LNCaP clone FGC (cell line): Measurements from ENCODE around the gene NEK7.

Experiments used
- DNase-seq: peaks from one replicate; pipeline ENCODE4 v3.0.0-alpha.2; 2011; ENCODE audit warnings: low read depth
- H3K4me3 ChIP-seq: 2 replicates; pipeline ENCODE4 v1.5.1; 2011; ENCODE audit warnings: mild to moderate bottlenecking, low read depth, low read length, control low read depth
- CTCF ChIP-seq: IDR thresholded peaks from 2 replicates; pipeline ENCODE4 v1.5.1; 2012; ENCODE audit warnings: mild to moderate bottlenecking; ENCODE audit not compliant: control insufficient read depth, insufficient read depth; ENCODE audit errors: extremely low read depth

Gene NEK7

GRCh38 chr1:198177546-198177945 is 20.7 kb downstream of the NEK7 start:
- no peak overlapping the region for H3K4me3 ChIP-seq
- DNase-seq, result no peak
- no peak for TF ChIP-seq CTCF

DNA sequence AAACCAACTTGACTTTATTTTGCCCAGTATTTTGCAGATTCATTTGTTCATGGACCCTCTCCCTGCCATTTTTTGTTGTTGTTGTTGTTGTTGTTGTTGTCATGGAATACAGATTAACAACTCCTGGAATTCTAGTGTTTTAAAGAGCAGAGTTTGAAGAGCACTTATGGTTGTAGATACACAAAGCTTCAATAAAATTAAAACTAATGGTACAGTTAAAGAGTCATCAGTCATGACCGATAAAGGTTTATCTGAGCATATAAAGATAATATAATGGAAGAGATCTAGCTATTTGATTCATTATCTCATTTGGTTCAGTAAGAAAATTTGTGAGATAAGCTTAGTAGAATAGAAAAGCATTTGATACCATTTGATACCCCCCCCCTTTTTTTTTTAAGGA is 21.8 kb downstream of the NEK7 start:
- no peak for TF ChIP-seq CTCF
- H3K4me3 ChIP-seq, result no peak overlapping the region
- DNase-seq, result no peak

DNA sequence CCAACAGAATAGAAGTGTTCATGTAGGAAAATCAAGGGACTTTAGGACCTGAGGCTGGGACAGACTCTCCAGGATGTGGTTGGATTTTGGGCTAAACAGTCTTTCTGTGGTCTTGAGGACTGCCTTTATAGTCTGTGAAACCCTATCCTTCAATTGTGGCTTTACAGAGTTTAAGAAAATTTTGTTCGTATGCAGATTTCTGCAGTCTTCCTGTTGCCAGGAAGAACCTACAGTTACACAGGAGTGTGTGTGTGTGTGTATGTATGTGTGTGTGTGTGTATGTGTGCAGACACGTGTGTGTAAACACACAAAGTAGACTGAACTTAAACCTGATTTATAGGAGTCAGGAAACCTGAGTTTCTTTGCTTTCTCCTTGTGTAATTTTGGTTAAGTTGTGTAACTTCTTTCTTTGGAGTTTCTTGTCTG is 22.8 kb downstream of the NEK7 start:
- H3K4me3 ChIP-seq, result no peak overlapping the region
- DNase-seq, result no peak
- TF ChIP-seq CTCF, result no peak

DNA sequence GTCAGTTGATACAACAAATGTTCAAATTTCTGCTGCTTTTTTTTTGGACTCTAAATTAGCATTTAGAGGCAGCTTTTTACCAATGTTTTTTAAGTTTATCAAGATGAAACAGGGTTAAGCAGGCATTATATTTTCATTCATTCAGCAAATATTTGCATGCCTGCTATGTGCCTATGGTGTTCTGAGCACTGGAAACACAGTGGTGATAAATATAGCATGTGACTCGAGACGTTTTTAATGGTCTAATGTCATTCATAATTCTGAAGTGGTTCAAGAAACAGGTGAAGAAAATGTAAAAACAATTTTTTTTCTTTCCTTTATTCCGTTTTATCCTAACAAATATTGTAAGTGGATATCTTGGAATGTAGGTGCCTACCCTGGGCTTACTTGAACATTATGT is 26.8 kb downstream of the NEK7 start:
- no peak for DNase-seq
- H3K4me3 ChIP-seq, result no peak overlapping the region
- TF ChIP-seq CTCF, result no peak

DNA sequence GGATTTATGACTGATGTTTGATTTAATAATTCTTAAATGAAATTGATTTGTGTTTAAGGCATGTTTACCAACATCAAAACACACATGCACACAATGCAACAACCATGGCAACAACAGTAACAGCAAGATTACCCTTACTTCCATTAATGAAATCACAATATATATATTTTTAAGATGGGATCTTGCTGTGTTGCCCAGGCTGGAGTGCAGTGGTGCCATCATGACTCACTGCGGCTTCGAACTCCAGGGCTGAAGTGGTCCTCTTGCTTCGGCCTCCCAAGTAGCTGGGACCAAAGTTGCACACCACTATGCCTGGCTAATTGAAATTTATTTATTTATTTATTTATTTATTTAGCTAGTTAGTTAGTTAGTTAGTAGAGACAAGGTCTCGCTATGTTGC is 27.7 kb downstream of the NEK7 start:
- no peak overlapping the region for H3K4me3 ChIP-seq
- DNase-seq, result no peak
- TF ChIP-seq CTCF, result no peak

GRCh38 chr1:198185146-198185545 is 28.3 kb downstream of the NEK7 start:
- DNase-seq, result no peak
- no peak for TF ChIP-seq CTCF
- no peak overlapping the region for H3K4me3 ChIP-seq

DNA sequence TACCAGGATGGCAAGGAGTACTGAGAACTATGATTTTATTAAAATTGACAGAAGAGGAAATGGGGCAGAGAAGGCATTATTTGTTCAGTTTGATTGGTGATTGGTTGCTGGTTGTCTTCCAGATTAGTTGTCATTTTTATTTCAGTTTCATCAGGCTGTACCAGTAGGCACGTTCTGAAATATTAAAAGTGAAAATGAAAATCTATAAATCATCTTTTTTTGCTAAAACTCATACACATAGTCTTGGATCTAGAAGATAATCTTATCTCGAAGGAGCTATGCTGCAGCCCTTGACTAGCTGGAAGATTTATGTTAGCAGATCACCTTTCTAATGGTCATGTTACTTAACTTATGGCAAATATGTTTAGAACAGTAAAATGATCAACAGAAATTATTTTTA is 29.0 kb downstream of the NEK7 start:
- no peak overlapping the region for H3K4me3 ChIP-seq
- no peak for TF ChIP-seq CTCF

More for the DNA sequence above, 29.0 kb downstream of the NEK7 start:
- no peak for DNase-seq
